IPS DF 6.9 (cell line): Measurements from ENCODE around the gene B4GALNT2.
A peak's percentile ranks its signal among the peaks of the same experiment; 100 is the strongest.

Experiments used
- DNase-seq: peaks from one replicate; pipeline ENCODE4 v3.0.0-alpha.2; 2013; ENCODE audit warnings: low read depth, low spot score
- H3K27ac ChIP-seq: one replicate; pipeline ENCODE4 v1.5.1; 2013; ENCODE audit warnings: low read length, control low read depth
- H3K27me3 ChIP-seq: 2 replicates; pipeline ENCODE4 v1.6.1; 2013; ENCODE audit warnings: mild to moderate bottlenecking, low read length; ENCODE audit not compliant: control insufficient read depth, insufficient read depth
- H3K36me3 ChIP-seq: 2 replicates; pipeline ENCODE4 v1.6.1; 2013; ENCODE audit warnings: low read length; ENCODE audit not compliant: control insufficient read depth, insufficient read depth
- H3K4me1 ChIP-seq: 2 replicates; pipeline ENCODE4 v1.6.1; 2013; ENCODE audit warnings: low read length; ENCODE audit not compliant: control insufficient read depth, insufficient read depth
- H3K4me3 ChIP-seq: 2 replicates; pipeline ENCODE4 v1.5.1; 2013; ENCODE audit warnings: mild to moderate bottlenecking, low read length
- H3K9me3 ChIP-seq: 2 replicates; pipeline ENCODE4 v1.6.1; 2013; ENCODE audit warnings: low read length, inconsistent platforms; ENCODE audit not compliant: control insufficient read depth, insufficient read depth
- WGBS: extraction: QIAGEN DNeasy Blood & Tissue Kit; methylation state at CpG from one replicate; pipeline ENCODE4 v1.1.7; 2013; ENCODE audit warnings: mixed read lengths, missing lambda C conversion rate; ENCODE audit not compliant: insufficient read length, insufficient coverage; 5-methylcytosine and 5-hydroxymethylcytosine counted together

The B4GALNT2 gene

DNA sequence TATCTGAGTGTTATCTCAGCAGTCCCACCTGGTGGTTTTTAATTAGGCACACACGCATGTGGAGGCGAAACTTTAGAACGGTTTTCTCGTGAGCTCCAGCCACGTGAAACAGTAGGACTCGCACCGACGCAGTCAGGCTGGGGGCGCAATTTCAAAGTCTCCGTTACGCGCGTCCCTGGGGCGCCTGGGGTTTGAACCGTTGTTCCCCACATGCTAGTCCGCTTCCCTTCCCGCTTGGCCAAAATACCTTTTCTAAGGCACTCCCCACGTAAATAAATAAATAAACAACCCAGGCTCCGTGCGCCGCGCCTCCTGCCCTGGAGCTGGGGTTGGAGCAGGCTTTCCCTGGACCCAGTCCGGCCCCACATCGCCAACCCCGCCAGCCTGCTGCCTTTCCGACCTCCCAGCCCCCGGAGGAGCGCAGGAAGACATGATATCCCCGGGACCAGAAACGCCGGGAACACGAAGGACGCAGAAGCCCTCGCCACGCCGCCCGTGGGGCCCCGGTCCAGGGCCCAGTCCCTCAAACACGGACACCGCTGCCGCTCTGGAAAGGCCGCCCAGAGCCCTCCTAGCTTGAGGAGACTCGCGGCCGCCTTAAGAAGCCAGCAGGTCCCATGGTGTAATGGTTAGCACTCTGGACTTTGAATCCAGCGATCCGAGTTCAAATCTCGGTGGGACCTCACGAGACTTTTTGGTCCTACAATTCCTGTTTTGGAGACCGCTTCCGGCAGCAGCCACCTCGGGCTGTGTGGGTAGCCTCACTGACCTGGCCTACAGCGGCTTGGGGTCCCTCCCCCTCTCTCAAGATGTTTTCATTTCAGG lies 59.6 kb downstream of the B4GALNT2 start:
- H3K4me3 ChIP-seq: peak overlapping the region; percentile 90
- H3K36me3 ChIP-seq: no peaks in the 10 kb centered on the region
- no peak overlapping the region for H3K27ac ChIP-seq
- no peaks in the 10 kb centered on the region for H3K9me3 ChIP-seq
- WGBS: no CpG with 5 or more reads among the region's 53 CpGs
- H3K4me1 ChIP-seq: 0 out of 2 replicates have a peak, but pooled peaks cover 2% of the 10 kb centered on the region
- no peaks in the 10 kb centered on the region for H3K27me3 ChIP-seq
- DNase-seq: no peak

DNA sequence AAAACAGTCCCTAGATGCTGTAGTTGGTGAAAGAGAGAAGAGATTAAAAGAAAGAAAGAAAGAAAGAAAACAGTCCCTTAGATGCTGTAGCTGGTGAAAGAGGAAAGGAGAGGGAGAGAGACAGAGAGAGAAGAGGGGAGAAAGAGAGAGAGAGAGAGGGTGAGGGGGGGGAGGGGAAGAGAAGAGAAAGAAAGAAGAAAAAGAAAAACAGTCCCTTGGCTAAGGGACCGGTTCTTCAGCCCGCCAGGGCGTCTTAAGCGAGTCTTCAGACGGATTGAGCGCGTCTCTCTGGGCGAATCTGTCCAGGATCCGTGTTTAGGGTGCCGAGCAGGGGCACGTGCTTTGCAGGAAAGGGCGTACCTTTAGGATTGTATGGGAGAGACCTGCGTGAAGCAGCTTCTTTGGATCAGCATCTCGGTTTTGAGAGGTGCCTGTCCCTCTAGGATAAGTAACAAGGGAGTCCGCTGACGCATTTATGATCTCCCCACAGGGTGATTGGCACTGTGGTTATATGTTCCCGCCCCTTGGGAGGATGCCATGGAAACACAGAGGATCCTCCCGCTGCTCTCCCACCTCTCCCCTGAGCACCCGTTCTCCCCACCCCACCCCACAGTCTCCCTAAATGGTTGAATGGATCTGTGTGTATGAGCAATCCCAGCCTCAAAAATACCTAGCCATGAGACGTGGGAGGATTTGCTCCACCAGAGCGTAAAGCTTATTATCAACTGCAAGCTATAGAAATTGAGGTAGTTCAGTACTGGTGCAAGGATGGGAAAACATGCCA lies 61.1 kb downstream of the B4GALNT2 start:
- Histone ChIP-seq H3K36me3 (no peaks in the 10 kb centered on the region), H3K9me3 (no peaks in the 10 kb centered on the region), H3K27me3 (no peaks in the 10 kb centered on the region), H3K4me3 (peak overlapping the region; percentile 90; the same call in 1 of the 2 replicates), H3K27ac (no peak overlapping the region), H3K4me1 (0 out of 2 replicates have a peak, but pooled peaks cover 2% of the 10 kb centered on the region)
- WGBS: no CpG with 5 or more reads among the region's 21 CpGs
- DNase-seq: no peak

DNA sequence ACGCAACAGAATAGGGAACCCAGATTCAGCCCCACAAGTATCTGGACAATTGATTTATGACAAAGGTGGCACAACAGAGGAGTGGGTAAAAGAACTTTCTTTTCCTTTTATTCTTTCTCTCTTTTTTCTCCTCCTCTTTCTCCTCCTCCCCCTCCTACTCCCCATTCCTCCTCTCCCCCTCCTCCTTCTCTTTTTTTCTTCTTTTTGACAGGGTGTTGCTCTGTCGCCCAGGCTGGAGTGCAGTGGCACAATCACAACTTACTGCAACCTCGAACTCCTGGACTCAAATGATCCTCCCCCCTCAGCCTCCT lies 61.7 kb downstream of the B4GALNT2 start:
- Histone ChIP-seq H3K4me3 (no peak overlapping the region), H3K4me1 (0 out of 2 replicates have a peak, but pooled peaks cover 2% of the 10 kb centered on the region), H3K9me3 (no peaks in the 10 kb centered on the region), H3K27ac (no peak overlapping the region), H3K36me3 (no peaks in the 10 kb centered on the region), H3K27me3 (no peaks in the 10 kb centered on the region)
- no CpG with 5 or more reads among the region's 3 CpGs for WGBS
- DNase-seq: no peak

DNA sequence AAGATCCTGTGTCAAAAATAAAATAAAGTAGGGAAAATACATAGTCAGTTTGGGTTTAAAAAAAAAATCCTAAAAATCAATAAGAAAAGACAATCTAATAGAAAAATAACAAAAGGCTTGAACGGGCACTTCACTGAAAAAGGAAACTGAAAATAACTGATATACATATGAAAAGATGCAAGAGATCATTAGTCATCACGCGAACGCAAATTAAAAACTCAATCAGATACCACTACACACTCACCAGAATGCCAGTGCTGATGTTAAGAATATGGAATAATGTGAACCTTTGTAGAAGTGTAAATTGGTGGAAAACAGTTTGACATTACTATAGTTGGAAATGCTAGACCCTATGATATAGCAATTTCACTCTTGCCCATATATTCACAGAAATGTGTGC lies 63.2 kb downstream of the B4GALNT2 start:
- Histone ChIP-seq H3K36me3 (no peaks in the 10 kb centered on the region), H3K27me3 (no peaks in the 10 kb centered on the region), H3K27ac (no peak overlapping the region), H3K4me1 (0 out of 2 replicates have a peak, but pooled peaks cover under 1% of the 10 kb centered on the region), H3K9me3 (no peaks in the 10 kb centered on the region), H3K4me3 (no peak overlapping the region)
- WGBS: no CpG with 5 or more reads among the region's 4 CpGs
- no peak for DNase-seq

DNA sequence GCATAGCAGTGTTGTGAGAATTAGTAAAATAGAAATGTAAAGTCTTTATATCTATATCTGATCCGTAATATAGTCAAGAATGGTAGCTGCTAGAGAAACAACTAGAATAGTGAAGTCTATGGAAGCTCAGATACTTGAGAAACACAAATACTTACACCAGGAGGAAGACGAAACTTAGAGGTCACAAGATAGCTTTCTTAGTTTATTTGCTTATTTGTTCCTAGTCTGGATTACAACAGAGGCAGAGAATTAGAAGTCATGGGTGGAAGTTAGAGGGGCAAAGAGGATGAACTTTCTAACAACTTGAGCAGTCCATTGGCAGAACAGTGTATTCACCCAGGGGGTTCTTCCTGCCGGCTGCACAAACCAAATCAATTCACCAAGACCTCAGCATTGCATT lies 64.0 kb downstream of the B4GALNT2 start:
- Histone ChIP-seq H3K9me3 (no peaks in the 10 kb centered on the region), H3K4me1 (no peaks in the 10 kb centered on the region), H3K27ac (no peak overlapping the region), H3K27me3 (no peaks in the 10 kb centered on the region), H3K4me3 (no peak overlapping the region), H3K36me3 (no peaks in the 10 kb centered on the region)
- WGBS: no CpG with 5 or more reads among the region's 3 CpGs
- no peak for DNase-seq

DNA sequence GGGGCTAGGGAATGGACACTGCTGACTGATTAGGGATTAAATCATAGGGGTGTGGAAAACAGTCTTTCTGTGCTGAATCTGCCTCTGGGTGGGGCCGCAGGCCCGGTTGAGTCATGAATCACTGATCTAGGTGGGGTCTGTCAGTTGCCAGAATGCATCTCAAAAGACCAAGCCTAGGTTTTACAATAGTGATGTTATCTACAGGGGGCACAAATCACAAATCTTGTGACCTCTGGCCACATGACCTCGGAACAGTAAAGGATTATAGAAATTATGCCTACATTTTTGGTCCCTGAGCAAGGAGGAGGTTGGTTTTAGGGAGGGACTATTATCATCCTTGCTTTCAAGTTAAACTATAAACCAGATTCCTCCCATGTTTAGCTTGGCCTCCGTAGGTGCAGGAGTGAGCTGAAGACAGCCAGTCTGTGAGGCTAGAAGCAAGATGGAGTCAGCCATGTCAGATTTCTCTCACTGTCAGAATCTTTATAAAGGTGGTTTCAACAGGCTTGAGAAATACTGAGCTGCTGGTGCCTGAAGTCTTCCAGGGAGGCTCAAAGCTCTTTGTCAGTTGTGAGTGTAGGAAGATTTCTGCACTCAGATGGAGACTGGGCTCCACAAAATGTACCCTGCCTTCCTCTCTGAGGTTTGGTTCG lies 64.9 kb downstream of the B4GALNT2 start:
- no peak for DNase-seq
- Histone ChIP-seq H3K36me3 (no peaks in the 10 kb centered on the region), H3K27ac (no peak overlapping the region), H3K9me3 (no peaks in the 10 kb centered on the region), H3K4me1 (no peaks in the 10 kb centered on the region), H3K4me3 (no peak overlapping the region), H3K27me3 (no peaks in the 10 kb centered on the region)
- no CpG with 5 or more reads among the region's 5 CpGs for WGBS

DNA sequence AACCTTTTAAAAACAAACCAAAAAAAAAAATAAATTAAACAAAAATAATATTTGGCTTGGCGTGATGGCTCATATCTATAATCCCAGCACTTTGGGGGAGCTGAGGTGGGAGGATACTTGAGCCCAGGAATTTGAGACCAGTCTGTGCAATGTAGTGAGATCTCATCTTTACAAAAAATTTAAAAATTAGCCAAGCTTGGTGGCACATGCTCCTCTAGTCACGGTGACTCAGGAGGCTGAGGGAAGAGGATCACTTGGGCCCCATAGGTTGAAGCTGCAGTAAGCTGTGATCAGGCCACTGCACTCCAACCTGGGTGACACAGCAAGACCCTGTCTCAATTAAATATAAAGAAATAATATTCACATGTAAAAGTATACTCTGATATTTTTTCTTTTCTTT lies 65.6 kb downstream of the B4GALNT2 start:
- WGBS: no CpG with 5 or more reads among the region's 2 CpGs

DNA sequence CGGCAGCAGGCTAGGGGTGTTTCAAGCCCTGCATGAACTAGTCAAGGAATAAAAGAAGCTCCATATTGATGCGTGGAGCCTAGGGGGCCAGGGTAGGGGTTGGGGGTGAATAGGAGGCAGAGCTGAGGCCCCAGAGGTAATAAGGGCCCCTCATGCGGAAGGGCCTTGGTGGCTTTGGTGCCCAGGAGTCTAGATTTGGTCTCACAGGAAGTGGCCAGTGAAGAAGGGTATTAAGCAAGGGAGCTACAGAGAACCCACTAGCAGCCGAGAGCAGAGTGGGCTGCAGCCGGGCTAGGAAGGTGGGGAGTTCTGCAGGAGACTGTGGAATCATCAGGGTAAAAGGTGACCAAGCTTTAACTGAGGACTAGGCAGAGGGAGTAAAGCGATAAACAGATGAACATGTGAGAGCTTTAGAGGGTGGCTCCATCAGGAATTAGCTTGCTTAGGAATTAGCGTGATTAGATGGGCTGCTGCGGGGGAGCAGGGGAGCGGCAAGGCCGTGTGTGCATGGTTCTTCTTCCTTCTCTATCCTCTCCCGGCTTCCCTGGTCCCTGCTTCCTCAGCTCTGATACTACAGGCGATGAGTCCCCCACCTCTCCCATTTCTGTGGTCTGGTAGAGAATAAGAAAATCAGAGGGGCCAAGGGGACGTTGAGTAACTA lies 68.0 kb downstream of the B4GALNT2 start:
- Histone ChIP-seq H3K27ac (no peak overlapping the region), H3K36me3 (no peaks in the 10 kb centered on the region), H3K9me3 (no peaks in the 10 kb centered on the region), H3K4me3 (no peak overlapping the region), H3K4me1 (no peaks in the 10 kb centered on the region), H3K27me3 (no peaks in the 10 kb centered on the region)
- DNase-seq: no peak
- WGBS: no CpG with 5 or more reads among the region's 13 CpGs

More for the DNA sequence above, 65.6 kb downstream of the B4GALNT2 start:
- DNase-seq: no peak
- no peaks in the 10 kb centered on the region for H3K4me1 ChIP-seq
- no peak overlapping the region for H3K4me3 ChIP-seq
- H3K36me3 ChIP-seq: no peaks in the 10 kb centered on the region
- no peaks in the 10 kb centered on the region for H3K9me3 ChIP-seq
- no peak overlapping the region for H3K27ac ChIP-seq
- no peaks in the 10 kb centered on the region for H3K27me3 ChIP-seq

DNA sequence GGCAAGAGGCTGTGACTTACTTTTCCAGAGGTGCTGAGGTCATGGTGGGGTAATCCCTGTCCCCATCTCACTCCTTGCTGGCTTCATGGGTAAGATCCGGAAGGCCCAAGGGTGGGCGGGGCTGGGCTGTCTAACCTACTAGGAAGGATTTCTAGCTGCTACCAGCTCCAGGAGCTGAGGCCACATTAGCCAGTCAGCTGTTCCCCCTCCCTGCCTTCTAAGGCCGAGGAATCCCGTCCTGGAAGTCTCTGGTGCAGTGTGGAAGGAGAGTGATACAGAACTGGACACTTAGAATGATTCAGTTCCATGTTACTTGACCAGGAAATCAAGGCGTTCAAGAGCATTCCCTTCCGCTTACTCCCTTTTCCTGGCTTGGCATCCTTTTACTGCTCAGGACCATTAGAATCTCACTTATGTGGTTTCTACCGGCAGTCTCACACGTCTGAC lies 68.9 kb downstream of the B4GALNT2 start:
- Histone ChIP-seq H3K4me1 (no peaks in the 10 kb centered on the region), H3K27me3 (no peaks in the 10 kb centered on the region), H3K9me3 (no peaks in the 10 kb centered on the region), H3K4me3 (no peak overlapping the region), H3K36me3 (no peaks in the 10 kb centered on the region), H3K27ac (no peak overlapping the region)
- no peak for DNase-seq
- WGBS: no CpG with 5 or more reads among the region's 8 CpGs

DNA sequence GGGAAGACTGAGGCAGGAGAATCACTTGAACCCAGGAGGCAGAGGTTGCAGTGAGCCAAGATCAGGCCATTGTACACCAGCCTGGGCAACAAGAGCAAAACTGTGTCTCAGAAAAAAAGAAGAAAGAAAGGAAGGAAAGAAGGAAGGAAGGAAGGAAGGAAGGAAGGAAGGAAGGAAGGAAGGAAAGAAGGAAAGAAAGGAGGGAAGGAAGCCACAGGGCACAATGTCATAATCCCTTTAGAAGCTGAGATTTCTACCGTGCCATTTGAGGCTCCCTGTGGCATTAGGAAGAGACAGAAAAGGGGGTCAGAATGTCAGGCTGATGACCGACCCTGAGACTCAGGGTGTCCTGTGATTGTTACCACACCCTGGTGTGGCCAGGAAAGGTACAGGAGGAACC lies 71.2 kb downstream of the B4GALNT2 start:
- DNase-seq: no peak
- H3K27me3 ChIP-seq: no peaks in the 10 kb centered on the region
- no peak overlapping the region for H3K27ac ChIP-seq
- H3K9me3 ChIP-seq: no peaks in the 10 kb centered on the region
- H3K4me3 ChIP-seq: no peak overlapping the region
- no peaks in the 10 kb centered on the region for H3K4me1 ChIP-seq
- no peaks in the 10 kb centered on the region for H3K36me3 ChIP-seq
- WGBS: no CpG with 5 or more reads among the region's 2 CpGs
